OCI-LY3 (cell line): ENCODE results near the gene FHL2.

Experiments
- CTCF ChIP-seq: fragments of 200-600, 300-600 bp; sonication (generic); IDR thresholded peaks from 2 replicates; pipeline ENCODE4 v1.5.1; 2014; ENCODE audit warnings: antibody characterized with exemption, low read length, low read depth
- EZH2phosphoT487 ChIP-seq: fragments of 200-600 bp; shearing (Covaris generic); IDR thresholded peaks from 2 replicates; pipeline ENCODE4 v1.6.1; 2018; ENCODE audit warnings: antibody characterized with exemption, mixed run types, low read depth

GRCh38 chr2:105394951-105395611 lies 3.8 kb downstream of the FHL2 start:
- TF ChIP-seq CTCF: no peak
- no peak for TF ChIP-seq EZH2phosphoT487
